GM12878 (cell line): Measurements from ENCODE around the gene SETDB1. TPM values are rescaled to one million over a fixed set of nuclear protein-coding genes. Genes with fewer than 3 reads are reported as not detected.

Source experiments
- ATAC-seq: fragments of 200-7000 bp; cut with Tn5 transposase; 3 replicates; pipeline ENCODE4 v1.9.1; 2020; ENCODE audit warnings: mild to moderate bottlenecking, moderate library complexity
- BruUV-seq: library from RNA; stranded (reverse); fragments of 400-500 nt; replicated peaks from 2 replicates; lab custom pipeline; 2021; lab: Mats Ljungman, UMichigan
- CTCF ChIA-PET: fragments of 300-600 bp; sonication (Branson Sonifier 250); formaldehyde crosslinking; extraction: SDS; loops from one replicate; lab custom pipeline; 2021; ENCODE audit warnings: inconsistent platforms; lab: Yijun Ruan, JAX
- POLR2A ChIA-PET: fragments of 350-600 bp; formaldehyde crosslinking; extraction: SDS; loops from one replicate; lab custom pipeline; 2021; ENCODE audit warnings: inconsistent platforms; lab: Charles Lee
- RAD21 ChIA-PET: fragments of 300-600 bp; sonication (Branson Sonifier 250); formaldehyde crosslinking; loops from one replicate; lab custom pipeline; 2023; ENCODE audit warnings: antibody characterized with exemption; ENCODE audit not compliant: unreplicated experiment; lab: Charles Lee
- SMC1A ChIA-PET: fragments of 300-600 bp; sonication (Branson Sonifier 250); formaldehyde crosslinking; loops from one replicate; lab custom pipeline; 2023; ENCODE audit not compliant: unreplicated experiment, uncharacterized antibody; lab: Charles Lee
- DNase-seq: peaks from one replicate; pipeline ENCODE4 v3.0.0-alpha.2; 2011; ENCODE audit warnings: low read depth, low spot score
- FAIRE-seq: peaks from 3 replicates; lab custom pipeline; 2011; peaks lifted over from hg19 to GRCh38; lab: Jason Lieb, UNC
- H2AFZ ChIP-seq: 2 replicates; pipeline ENCODE4 v1.6.0; 2011; ENCODE audit warnings: low read depth, low read length, control low read depth; ENCODE audit not compliant: control insufficient read depth
- H3K27ac ChIP-seq: 2 replicates; pipeline ENCODE4 v1.5.1; 2011; ENCODE audit warnings: control low read depth; ENCODE audit not compliant: control insufficient read depth, insufficient read depth
- H3K27me3 ChIP-seq, 2 experiments: replicated peaks in 1 of 2; 2 replicates each; pipeline versions ENCODE4 v1.6.0 to v1.6.1; 2011; ENCODE audit warnings: low read length in 1 of 2; ENCODE audit not compliant: control insufficient read depth in 2 of 2, insufficient read depth in 2 of 2
- H3K36me3 ChIP-seq, 2 experiments: 2 replicates each; pipeline ENCODE4 v1.5.1; 2011; ENCODE audit warnings: low read length in 1 of 2; ENCODE audit not compliant: control insufficient read depth in 2 of 2, insufficient read depth in 2 of 2
- H3K4me1 ChIP-seq: 2 replicates; pipeline ENCODE4 v1.6.1; 2011; ENCODE audit warnings: mild to moderate bottlenecking, low read length, moderate library complexity, mixed read lengths; ENCODE audit not compliant: control insufficient read depth, insufficient read depth
- H3K4me2 ChIP-seq: 2 replicates; pipeline ENCODE4 v1.6.0; 2011; ENCODE audit warnings: control low read depth; ENCODE audit not compliant: control insufficient read depth, insufficient read depth
- H3K4me3 ChIP-seq: fragments of 200-600 bp; sonication (generic); 2 replicates; pipeline ENCODE4 v1.5.1; 2016
- H3K79me2 ChIP-seq: 2 replicates; pipeline ENCODE4 v1.6.0; 2011; ENCODE audit warnings: low read length; ENCODE audit not compliant: control insufficient read depth, insufficient read depth
- H3K9ac ChIP-seq: 2 replicates; pipeline ENCODE4 v1.8.0; 2011; ENCODE audit warnings: low read length, control low read depth, mixed read lengths; ENCODE audit not compliant: control insufficient read depth, insufficient read depth
- H3K9me3 ChIP-seq: replicated peaks from 3 replicates; pipeline ENCODE4 v1.5.1; 2011; ENCODE audit warnings: mild to moderate bottlenecking, low read length; ENCODE audit not compliant: control insufficient read depth, insufficient read depth
- H4K20me1 ChIP-seq: 2 replicates; pipeline ENCODE4 v1.6.0; 2011; ENCODE audit not compliant: control insufficient read depth, insufficient read depth
- DPF2 ChIP-seq: fragments of 450-650 bp; IDR thresholded peaks from 2 replicates; pipeline ENCODE4 v1.6.1; 2017; ENCODE audit warnings: mild to moderate bottlenecking
- GABPA ChIP-seq: IDR thresholded peaks from 2 replicates; pipeline ENCODE4 v1.6.1; 2014; ENCODE audit warnings: antibody characterized with exemption, low read depth, mild to moderate bottlenecking, inconsistent platforms
- IKZF2 ChIP-seq, 2 experiments: fragments of 450-650 bp; IDR thresholded peaks; 2 replicates each; pipeline ENCODE4 v1.6.1; 2017; ENCODE audit warnings: mild to moderate bottlenecking in 2 of 2, moderate library complexity in 2 of 2
- IRF4 ChIP-seq: IDR thresholded peaks from 2 replicates; pipeline ENCODE4 v1.6.1; 2011; ENCODE audit warnings: low read depth, low read length
- MEF2A ChIP-seq: IDR thresholded peaks from 2 replicates; pipeline ENCODE4 v1.6.1; 2011; ENCODE audit warnings: low read depth, mild to moderate bottlenecking, low read length, moderate library complexity; ENCODE audit not compliant: insufficient read depth
- NRF1 ChIP-seq: conservative IDR thresholded peaks from 2 replicates; pipeline ENCODE4 v1.6.1; 2011; ENCODE audit warnings: mild to moderate bottlenecking, low read depth, low read length, improper control_type of control experiment
- RAD21 ChIP-seq: IDR thresholded peaks from 2 replicates; pipeline ENCODE4 v1.6.1; 2011; ENCODE audit warnings: mild to moderate bottlenecking, low read depth, low read length, moderate library complexity; ENCODE audit not compliant: insufficient read depth
- RAD51 ChIP-seq: fragments of 450-650 bp; IDR thresholded peaks from 2 replicates; pipeline ENCODE4 v1.6.1; 2016; ENCODE audit warnings: moderate library complexity, mild to moderate bottlenecking, inconsistent platforms
- RB1 ChIP-seq: fragments of 450-650 bp; formaldehyde crosslinking; IDR thresholded peaks from 2 replicates; pipeline ENCODE4 v1.6.1; 2017; ENCODE audit warnings: mild to moderate bottlenecking, borderline replicate concordance
- TCF7 ChIP-seq: IDR thresholded peaks from 2 replicates; pipeline ENCODE4 v1.6.1; 2014; ENCODE audit warnings: antibody characterized with exemption, borderline replicate concordance
- ZNF384 ChIP-seq: IDR thresholded peaks from 2 replicates; pipeline ENCODE4 v1.6.1; 2012; ENCODE audit warnings: low read depth, mild to moderate bottlenecking, low read length, improper control_type of control experiment, borderline replicate concordance
- WGBS: methylation state at CpG from one replicate; pipeline ENCODE4 v1.1.6; 2016; ENCODE audit warnings: low lambda C conversion rate; ENCODE audit not compliant: insufficient replicate concordance, insufficient coverage; ENCODE audit errors: missing lambda C conversion rate; 5-methylcytosine and 5-hydroxymethylcytosine counted together
- in situ Hi-C: fragments of 300-500 bp; cut with MboI; formaldehyde crosslinking; loops from 9 replicates; pipeline ENCODE4 v1.14.3; 2018; ENCODE audit warnings: mixed read lengths
- intact Hi-C: fragments of 100-400 bp; cut with micrococcal nuclease; formaldehyde crosslinking; loops from one replicate; pipeline ENCODE4 v1.14.2; 2022; ENCODE audit not compliant: unreplicated experiment
- polyA plus RNA-seq, 11 experiments: library from polyadenylated mRNA; depleted of rRNA in 4 of 11; unstranded in 6 of 11; stranded (reverse) in 5 of 11; fragments of >200 nt; fragmentation: Nextera tagmentation in 4 of 11; fragmentation: Illumina TruSeq in 1 of 11; extraction: Ambion mirVana in 4 of 11; extraction: Trizol in 1 of 11; gene quantifications; 1 replicate in 1 of 11; 2 replicates in 10 of 11; pipeline versions ENCODE4 v1.2.1 to v1.2.3, GENCODE V29; 2011 to 2016; ENCODE audit warnings: inconsistent platforms in 2 of 11, missing spikeins in 2 of 11, low read depth in 1 of 11
- total RNA-seq, 4 experiments: library from RNA; depleted of rRNA in 3 of 4; stranded (reverse); fragments of >200 nt in 3 of 4; fragmentation: Illumina TruSeq in 1 of 4; extraction: Trizol in 1 of 4; gene quantifications; 2 replicates each; pipeline versions ENCODE4 v1.2.1 to v1.2.3, GENCODE V29; 2013 to 2021
- TF ChIP-seq, protein P1 (sequence below): IDR thresholded peaks from 2 replicates; pipeline ENCODE4 v1.6.1; 2011; ENCODE audit warnings: borderline replicate concordance, low read depth, mild to moderate bottlenecking, moderate library complexity, low read length; ENCODE audit not compliant: insufficient read depth, poor library complexity, severe bottlenecking
- TF ChIP-seq, protein P2 (sequence below): fragments of 150-350 bp; IDR thresholded peaks from 2 replicates; pipeline ENCODE4 v1.6.1; 2014; ENCODE audit warnings: mild to moderate bottlenecking, low read depth, low read length
- TF ChIP-seq, protein P3 (sequence below): fragments of 450-650 bp; IDR thresholded peaks from 2 replicates; pipeline ENCODE4 v1.6.1; 2017; ENCODE audit warnings: mild to moderate bottlenecking

Gene SETDB1
- total and polyA plus RNA-seq, 10 of the 15 experiments (the other 5 are each of a cell fraction or from before 2014, with no cell fraction given): 14.3 to 56.7 (median 35.7) TPM

DNA sequence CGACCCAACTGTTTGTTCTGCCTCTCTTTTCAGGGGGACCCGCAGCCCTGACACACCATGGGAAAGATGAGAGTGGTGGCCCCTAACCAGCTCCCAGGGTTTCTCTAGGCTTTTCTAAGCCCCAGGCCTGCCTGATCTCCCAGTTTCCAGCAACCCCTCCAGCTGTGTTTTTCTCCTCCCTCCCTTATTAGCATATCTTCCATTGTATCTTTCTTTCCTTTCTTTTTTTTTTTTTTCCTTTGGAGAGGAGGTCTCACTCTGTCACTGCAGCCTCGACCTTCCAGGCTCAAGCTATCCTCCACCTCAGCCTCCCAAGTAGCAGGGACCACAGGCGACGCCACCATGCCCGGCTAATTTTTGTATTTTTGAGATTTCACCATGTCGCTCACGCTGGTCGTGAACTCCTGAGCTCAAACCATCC, 50.2 kb downstream of the SETDB1 start:
- ChIA-PET RAD21 (interaction anchor here (0.7 to 1.1 kb wide), 2 partner anchors 9 to 20 kb away, joined by 3 read pairs; no protein-coding TSS in a partner anchor), CTCF (interaction anchor here (0.9 to 15.8 kb wide), 5 partner anchors 19 to 417 kb away, joined by 4 to 252 read pairs (median 4); partner anchors contain the start of genes MINDY1 and TNFAIP8L2)
- no peaks in the 10 kb centered on the region; a peak in 2 of 4 replicates for H3K27me3 ChIP-seq
- intact Hi-C loops: loop anchor here (5.0 to 10.0 kb wide), 3 partner anchors 212 to 414 kb away; partner anchors contain the start of genes CTSS and ENSA
- no peaks in the 10 kb centered on the region for H3K9me3 ChIP-seq
- H3K9ac ChIP-seq: no peak overlapping the region
- peaks cover 7% of the 10 kb centered on the region; the same call in 1 of the 2 replicates for H3K4me1 ChIP-seq
- H3K4me3 ChIP-seq: no peak overlapping the region
- no peaks in the 10 kb centered on the region for H4K20me1 ChIP-seq
- ATAC-seq (no peak), DNase-seq (no peak)
- no peak overlapping the region for H3K4me2 ChIP-seq
- TF ChIP-seq IKZF2 (IDR thresholded peaks at IDR 0.05) (no peak), RAD51 (no peak), ZNF384 (no peak), IRF4 (no peak), MEF2A (no peak), TCF7 (no peak), RB1 (no peak), DPF2 (no peak), RAD21 (no peak), GABPA (no peak), NRF1 (no peak)
- TF ChIP-seq, protein P1, sequence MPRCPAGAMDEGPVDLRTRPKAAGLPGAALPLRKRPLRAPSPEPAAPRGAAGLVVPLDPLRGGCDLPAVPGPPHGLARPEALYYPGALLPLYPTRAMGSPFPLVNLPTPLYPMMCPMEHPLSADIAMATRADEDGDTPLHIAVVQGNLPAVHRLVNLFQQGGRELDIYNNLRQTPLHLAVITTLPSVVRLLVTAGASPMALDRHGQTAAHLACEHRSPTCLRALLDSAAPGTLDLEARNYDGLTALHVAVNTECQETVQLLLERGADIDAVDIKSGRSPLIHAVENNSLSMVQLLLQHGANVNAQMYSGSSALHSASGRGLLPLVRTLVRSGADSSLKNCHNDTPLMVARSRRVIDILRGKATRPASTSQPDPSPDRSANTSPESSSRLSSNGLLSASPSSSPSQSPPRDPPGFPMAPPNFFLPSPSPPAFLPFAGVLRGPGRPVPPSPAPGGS: no peak
- TF ChIP-seq, protein P2, sequence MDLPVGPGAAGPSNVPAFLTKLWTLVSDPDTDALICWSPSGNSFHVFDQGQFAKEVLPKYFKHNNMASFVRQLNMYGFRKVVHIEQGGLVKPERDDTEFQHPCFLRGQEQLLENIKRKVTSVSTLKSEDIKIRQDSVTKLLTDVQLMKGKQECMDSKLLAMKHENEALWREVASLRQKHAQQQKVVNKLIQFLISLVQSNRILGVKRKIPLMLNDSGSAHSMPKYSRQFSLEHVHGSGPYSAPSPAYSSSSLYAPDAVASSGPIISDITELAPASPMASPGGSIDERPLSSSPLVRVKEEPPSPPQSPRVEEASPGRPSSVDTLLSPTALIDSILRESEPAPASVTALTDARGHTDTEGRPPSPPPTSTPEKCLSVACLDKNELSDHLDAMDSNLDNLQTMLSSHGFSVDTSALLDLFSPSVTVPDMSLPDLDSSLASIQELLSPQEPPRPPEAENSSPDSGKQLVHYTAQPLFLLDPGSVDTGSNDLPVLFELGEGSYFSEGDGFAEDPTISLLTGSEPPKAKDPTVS: no peak
- TF ChIP-seq, protein P3, sequence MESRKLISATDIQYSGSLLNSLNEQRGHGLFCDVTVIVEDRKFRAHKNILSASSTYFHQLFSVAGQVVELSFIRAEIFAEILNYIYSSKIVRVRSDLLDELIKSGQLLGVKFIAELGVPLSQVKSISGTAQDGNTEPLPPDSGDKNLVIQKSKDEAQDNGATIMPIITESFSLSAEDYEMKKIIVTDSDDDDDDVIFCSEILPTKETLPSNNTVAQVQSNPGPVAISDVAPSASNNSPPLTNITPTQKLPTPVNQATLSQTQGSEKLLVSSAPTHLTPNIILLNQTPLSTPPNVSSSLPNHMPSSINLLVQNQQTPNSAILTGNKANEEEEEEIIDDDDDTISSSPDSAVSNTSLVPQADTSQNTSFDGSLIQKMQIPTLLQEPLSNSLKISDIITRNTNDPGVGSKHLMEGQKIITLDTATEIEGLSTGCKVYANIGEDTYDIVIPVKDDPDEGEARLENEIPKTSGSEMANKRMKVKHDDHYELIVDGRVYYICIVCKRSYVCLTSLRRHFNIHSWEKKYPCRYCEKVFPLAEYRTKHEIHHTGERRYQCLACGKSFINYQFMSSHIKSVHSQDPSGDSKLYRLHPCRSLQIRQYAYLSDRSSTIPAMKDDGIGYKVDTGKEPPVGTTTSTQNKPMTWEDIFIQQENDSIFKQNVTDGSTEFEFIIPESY: no peak
- TF ChIP-seq, all 136 proteins: peak for 0
- SMC1A ChIA-PET: interaction anchor here (0.6 to 1.3 kb wide), 4 partner anchors 19 to 901 kb away, joined by 3 to 7 read pairs (median 3); partner anchors contain the start of gene TNFAIP8L2
- Histone ChIP-seq H3K36me3 (no peaks in the 10 kb centered on the region), H2AFZ (no peak overlapping the region), H3K27ac (no peak overlapping the region), H3K79me2 (peaks cover 30% of the 10 kb centered on the region)
- POLR2A ChIA-PET: interaction anchor here (0.6 to 0.8 kb wide), 3 partner anchors 29 to 190 kb away, joined by 3 read pairs; no protein-coding TSS in a partner anchor
- FAIRE-seq: no peak
- no TSS peak for BruUV-seq
- in situ Hi-C loops: no loop called here
- 88% methylated on average over 9 of the region's 9 CpGs for WGBS
